K562 (cell line): ENCODE data around the gene EFNA1. TPM values are rescaled to one million over a fixed set of nuclear protein-coding genes. Genes with fewer than 3 reads are reported as not detected.

ENCODE experiments used
- ATAC-seq: fragments of 200-7000 bp; cut with Tn5 transposase; 3 replicates; pipeline ENCODE4 v1.9.1; 2020; ENCODE audit warnings: moderate library complexity
- BruUV-seq: library from RNA; stranded (reverse); fragments of 400-500 nt; replicated peaks from 2 replicates; lab custom pipeline; 2021; lab: Mats Ljungman, UMichigan
- CTCF ChIA-PET: fragments of 300-600 bp; formaldehyde crosslinking; extraction: SDS; loops from one replicate; lab custom pipeline; 2021; ENCODE audit warnings: low intra/inter-chr PET ratio; lab: Yijun Ruan, JAX
- POLR2A ChIA-PET: fragments of 300-600, 350-650 bp; sonication (Branson Sonifier 250); formaldehyde crosslinking; extraction: SDS; loops from one replicate; lab custom pipeline; 2021; ENCODE audit warnings: antibody characterized with exemption, inconsistent platforms; lab: Yijun Ruan, JAX
- DNase-seq, 4 experiments: peaks; one replicate each; pipeline versions ENCODE4 v3.0.0 to v3.0.0-alpha.2; 2011 to 2018; ENCODE audit warnings: low spot score in 3 of 4, mixed read lengths in 3 of 4; ENCODE audit errors: extremely low read depth in 1 of 4
- FAIRE-seq: peaks from 2 replicates; lab custom pipeline; 2011; peaks lifted over from hg19 to GRCh38; lab: Jason Lieb, UNC
- H2AFZ ChIP-seq: 2 replicates; pipeline ENCODE4 v1.6.0; 2011; ENCODE audit warnings: low read depth, low read length, control low read depth, inconsistent platforms
- H3K27ac ChIP-seq: fragments of 200-600 bp; 3 replicates; pipeline ENCODE4 v1.8.0; 2011; ENCODE audit warnings: low read depth, mild to moderate bottlenecking, control low read depth, inconsistent platforms, low read length, moderate library complexity, mixed read lengths; ENCODE audit errors: extremely low read depth
- H3K27me3 ChIP-seq, 2 experiments: fragments of 300-600 bp in 1 of 2; 2 replicates in 1 of 2; 3 replicates in 1 of 2; pipeline versions ENCODE4 v1.6.0 to v1.8.0; 2011; ENCODE audit warnings: inconsistent platforms in 2 of 2, low read length in 2 of 2, mild to moderate bottlenecking in 1 of 2, mixed read lengths in 1 of 2, moderate library complexity in 1 of 2; ENCODE audit not compliant: control insufficient read depth in 2 of 2, insufficient read depth in 2 of 2
- H3K36me3 ChIP-seq: fragments of 300-600 bp; 3 replicates; pipeline ENCODE4 v1.8.0; 2011; ENCODE audit warnings: mild to moderate bottlenecking, low read length, inconsistent platforms; ENCODE audit not compliant: control insufficient read depth, insufficient read depth
- H3K4me1 ChIP-seq, 2 experiments: fragments of 200-600 bp in 1 of 2; replicated peaks in 1 of 2; 2 replicates in 1 of 2; 3 replicates in 1 of 2; pipeline versions ENCODE4 v1.5.1 to v1.8.0; 2011; ENCODE audit warnings: inconsistent platforms in 2 of 2, low read length in 2 of 2, mild to moderate bottlenecking in 1 of 2, mixed read lengths in 1 of 2, moderate library complexity in 1 of 2; ENCODE audit not compliant: control insufficient read depth in 2 of 2, insufficient read depth in 2 of 2
- H3K4me2 ChIP-seq: 2 replicates; pipeline ENCODE4 v1.6.1; 2011; ENCODE audit warnings: low read length, control low read depth, inconsistent platforms, mixed read lengths; ENCODE audit not compliant: insufficient read depth
- H3K4me3 ChIP-seq: fragments of 200-600 bp; sonication (generic), shearing (Covaris generic); 2 replicates; pipeline ENCODE4 v1.5.1; 2016; ENCODE audit warnings: control low read depth, inconsistent platforms
- H3K79me2 ChIP-seq: fragments of 200-600 bp; 3 replicates; pipeline ENCODE4 v1.8.0; 2011; ENCODE audit warnings: low read length, inconsistent platforms; ENCODE audit not compliant: control insufficient read depth, insufficient read depth
- H3K9ac ChIP-seq, 2 experiments: 2 replicates each; pipeline versions ENCODE4 v1.6.0 to v1.6.1; 2011; ENCODE audit warnings: low read depth in 2 of 2, low read length in 2 of 2, control low read depth in 1 of 2, inconsistent platforms in 1 of 2, mild to moderate bottlenecking in 1 of 2, mixed read lengths in 1 of 2; ENCODE audit not compliant: insufficient read depth in 1 of 2
- H3K9me1 ChIP-seq: one replicate; pipeline ENCODE4 v1.6.0; 2011; ENCODE audit warnings: inconsistent platforms, mild to moderate bottlenecking, low read length, moderate library complexity; ENCODE audit not compliant: control insufficient read depth, insufficient read depth
- H3K9me3 ChIP-seq: replicated peaks from 2 replicates; pipeline ENCODE4 v1.5.1; 2011; ENCODE audit warnings: low read depth, low read length, inconsistent platforms; ENCODE audit not compliant: control insufficient read depth, insufficient read depth
- H4K20me1 ChIP-seq: replicated peaks from 2 replicates; pipeline ENCODE4 v1.6.1; 2011; ENCODE audit warnings: low read length, inconsistent platforms, mixed read lengths; ENCODE audit not compliant: control insufficient read depth, insufficient read depth
- ZNF121 ChIP-seq: sonication (generic); formaldehyde crosslinking; conservative IDR thresholded peaks from 2 replicates; pipeline ENCODE4 v1.8.0; 2022; ENCODE audit warnings: missing genetic modification reagents
- WGBS: fragments of 100-300 bp; shearing (Covaris generic); methylation state at CpG from one replicate; pipeline ENCODE4 v1.1.6; 2016; ENCODE audit warnings: low coverage, mixed read lengths; ENCODE audit not compliant: insufficient coverage; ENCODE audit errors: missing lambda C conversion rate; 5-methylcytosine and 5-hydroxymethylcytosine counted together
- in situ Hi-C: fragments of 300-500 bp; cut with MboI; formaldehyde crosslinking; loops from 4 replicates; pipeline ENCODE4 v1.15.0; 2018; ENCODE audit warnings: inconsistent platforms, mixed read lengths
- intact Hi-C: fragments of 100-400 bp; cut with micrococcal nuclease; formaldehyde crosslinking; loops from 2 replicates; pipeline ENCODE4 v1.14.2; 2022
- polyA plus RNA-seq, 8 experiments: library from polyadenylated mRNA; depleted of rRNA in 4 of 8; stranded (reverse) in 5 of 8; unstranded in 3 of 8; fragments of >200 nt; fragmentation: Nextera tagmentation in 2 of 8; fragmentation: Illumina TruSeq in 1 of 8; extraction: Ambion mirVana in 2 of 8; extraction: Trizol in 1 of 8; gene quantifications; 2 replicates each; pipeline versions ENCODE4 v1.2.1 to v1.2.3, GENCODE V29; 2011 to 2014; ENCODE audit warnings: inconsistent platforms in 1 of 8, missing spikeins in 1 of 8
- total RNA-seq, 7 experiments: library from RNA; depleted of rRNA in 6 of 7; stranded (reverse); fragments of >200 nt in 6 of 7; fragmentation: Illumina TruSeq in 2 of 7; extraction: Trizol in 2 of 7; gene quantifications; 2 replicates each; pipeline versions ENCODE4 v1.2.1 to v1.2.3, GENCODE V29; 2011 to 2021; ENCODE audit warnings: low replicate concordance in 1 of 7
- TF ChIP-seq, protein P1 (sequence below): sonication (generic); formaldehyde crosslinking; IDR thresholded peaks from 2 replicates; pipeline ENCODE4 v1.8.0; 2023; ENCODE audit warnings: mild to moderate bottlenecking, missing genetic modification reagents

EFNA1 gene
- total and polyA plus RNA-seq, 9 of the 15 experiments (the other 6 are each of a cell fraction or from before 2014, with no cell fraction given): 2.1 to 9.3 (median 3.0) TPM

DNA sequence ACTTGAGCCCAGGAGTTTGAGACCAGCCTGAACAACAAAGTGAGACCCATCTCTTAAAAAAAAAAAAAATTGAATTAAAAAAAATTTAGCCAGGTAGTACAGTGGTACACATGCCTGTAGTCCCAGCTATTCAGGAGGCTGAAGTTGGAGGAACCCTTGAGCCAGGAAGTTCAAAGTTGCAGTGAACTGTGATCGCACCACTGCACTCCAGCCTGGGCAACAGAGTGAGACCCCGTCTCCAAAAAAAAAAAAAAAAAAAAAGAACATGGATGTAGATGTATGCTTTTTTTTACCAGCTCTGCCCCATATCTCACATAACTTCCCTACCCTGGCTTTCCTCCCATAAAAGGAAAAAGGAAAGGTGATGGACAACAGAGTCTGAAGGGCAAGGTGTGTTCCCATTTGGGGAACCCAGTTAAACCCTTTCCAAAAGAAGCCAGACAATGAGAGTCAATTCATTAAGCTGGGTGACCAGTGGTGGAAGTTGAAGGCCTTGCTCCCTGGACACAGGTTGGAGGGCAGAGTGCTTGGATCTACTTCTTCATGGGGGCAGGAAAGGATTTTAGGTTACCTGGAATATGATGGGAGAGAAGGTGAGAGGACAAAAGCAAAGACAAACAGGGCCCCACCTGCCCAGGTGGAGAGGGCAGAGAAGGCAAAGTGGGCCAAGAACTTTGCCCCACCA lies 42.6 kb downstream of the EFNA1 start:
- Histone ChIP-seq H2AFZ (no peak overlapping the region), H3K4me1 (peaks cover 16 to 34% of the 10 kb centered on the region in 2 experiments; a peak in 4 of 5 replicates), H3K4me2 (no peak overlapping the region), H3K9me1 (no peaks in the 10 kb centered on the region), H3K36me3 (peaks cover 35% of the 10 kb centered on the region), H3K27ac (no peak overlapping the region), H3K27me3 (no peaks in the 10 kb centered on the region), H3K79me2 (peaks cover 15% of the 10 kb centered on the region), H3K9ac (no peak overlapping the region), H4K20me1 (no peaks in the 10 kb centered on the region), H3K4me3 (no peak overlapping the region), H3K9me3 (no peaks in the 10 kb centered on the region)
- TF ChIP-seq ZNF121 (CRISPR knock-in tag): peak; percentile 65; the same call in 1 of the 2 replicates
- TF ChIP-seq, protein P1, sequence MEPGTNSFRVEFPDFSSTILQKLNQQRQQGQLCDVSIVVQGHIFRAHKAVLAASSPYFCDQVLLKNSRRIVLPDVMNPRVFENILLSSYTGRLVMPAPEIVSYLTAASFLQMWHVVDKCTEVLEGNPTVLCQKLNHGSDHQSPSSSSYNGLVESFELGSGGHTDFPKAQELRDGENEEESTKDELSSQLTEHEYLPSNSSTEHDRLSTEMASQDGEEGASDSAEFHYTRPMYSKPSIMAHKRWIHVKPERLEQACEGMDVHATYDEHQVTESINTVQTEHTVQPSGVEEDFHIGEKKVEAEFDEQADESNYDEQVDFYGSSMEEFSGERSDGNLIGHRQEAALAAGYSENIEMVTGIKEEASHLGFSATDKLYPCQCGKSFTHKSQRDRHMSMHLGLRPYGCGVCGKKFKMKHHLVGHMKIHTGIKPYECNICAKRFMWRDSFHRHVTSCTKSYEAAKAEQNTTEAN (CRISPR knock-in tag): no peak
- ChIA-PET CTCF (interaction anchor here (0.8 kb wide), 1 partner anchor 58 kb away, joined by 6 read pairs; no protein-coding TSS in a partner anchor), POLR2A (interaction anchor here (0.6 kb wide), 2 partner anchors 95 to 113 kb away, joined by 3 read pairs; no protein-coding TSS in a partner anchor)
- intact Hi-C loops: no loop called here
- WGBS: no CpG with 5 or more reads among the region's 2 CpGs
- in situ Hi-C loops: no loop called here
- no peak for ATAC-seq
- FAIRE-seq: no peak
- BruUV-seq: TSS peak; percentile 25
- DNase-seq: peak in 1 of 4 experiments; percentile 0
